ENCODE data around the gene HDAC11. TPM values are rescaled to one million over a fixed set of nuclear protein-coding genes. Genes with fewer than 3 reads are reported as not detected.
A peak's percentile ranks its signal among the peaks of the same experiment; 100 is the strongest.

Gene HDAC11
- total and polyA plus RNA-seq, 2 of the 4 experiments (the other 2 are of a cell fraction) = 9.1 to 11.4 TPM

DNA sequence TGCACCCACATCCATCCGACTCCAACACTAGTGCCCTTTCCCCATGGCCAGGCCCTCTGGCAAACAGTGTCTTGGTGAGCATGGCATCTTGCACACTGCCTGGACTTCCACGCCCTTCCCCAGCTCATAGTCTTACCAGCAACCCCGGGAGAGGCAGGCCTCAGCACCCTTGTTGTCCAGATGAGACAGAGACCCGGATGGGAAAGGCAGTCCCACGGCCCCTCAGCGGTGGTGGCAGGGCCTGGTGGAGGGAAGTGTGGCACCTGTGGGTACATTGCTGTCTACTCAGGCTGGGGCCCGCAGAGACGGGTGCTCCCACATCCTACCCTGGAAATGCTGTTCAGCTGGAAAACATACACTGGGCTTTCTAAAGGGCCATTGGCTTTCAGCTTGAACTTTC, 28.4 kb downstream of the HDAC11 start:
- H3K4me2 ChIP-seq (ENCODE audit: low read depth, low read length) = no peak overlapping the region
- H3K18ac ChIP-seq (ENCODE audit: low read depth, low read length) = no peak overlapping the region
- no peaks in the 10 kb centered on the region for H4K20me1 ChIP-seq (ENCODE audit: insufficient read depth, low read length)
- no peak overlapping the region for H4K91ac ChIP-seq (ENCODE audit: insufficient read depth, low read depth, low read length)
- no peak overlapping the region for H3K4me3 ChIP-seq (ENCODE audit: insufficient read depth, low read depth, low read length)
- H2BK15ac ChIP-seq (ENCODE audit: low read depth, low read length) = no peak overlapping the region
- peaks cover 9% of the 10 kb centered on the region; the same call in 1 of the 2 replicates for H3K9me1 ChIP-seq (ENCODE audit: insufficient read depth, low read length)
- no peak overlapping the region for H2AK9ac ChIP-seq (replicated peaks; ENCODE audit: low read depth, low read length, poor library complexity)
- no peak overlapping the region for H3K23ac ChIP-seq (ENCODE audit: low read depth, low read length)
- no peak overlapping the region; a peak in 1 of 4 replicates for H4K8ac ChIP-seq (ENCODE audit: low read depth in 2 of 2, low read length in 2 of 2)
- no peak overlapping the region for H3K9ac ChIP-seq (ENCODE audit: low read depth, low read length)
- in situ Hi-C loops (cut with MboI; ENCODE audit: low sequenced_read_pairs) = no loop called here
- intact Hi-C loops (cut with micrococcal nuclease) = no loop called here
- no peak overlapping the region for H4K5ac ChIP-seq (ENCODE audit: low read depth, low read length)
- ATAC-seq (ENCODE audit: low read depth) (no peak), DNase-seq (no peak)
- dilution Hi-C loops (cut with HindIII; ENCODE audit: low sequenced_read_pairs, unreplicated experiment) = no loop called here
- H2BK120ac ChIP-seq (ENCODE audit: low read depth, low read length) = no peak overlapping the region
- no peak overlapping the region for H3K56ac ChIP-seq (ENCODE audit: extremely low read depth, insufficient read depth, low read length)
- ChIA-PET POLR2A (ENCODE audit: unreplicated experiment) (no interaction called here), CTCF (no interaction called here)
- H2BK5ac ChIP-seq (ENCODE audit: low read depth, low read length, poor library complexity, severe bottlenecking) = no peak overlapping the region
- peak overlapping the region; percentile 5 for H2AFZ ChIP-seq (replicated peaks; ENCODE audit: low read length, poor library complexity)
- H3K27me3 ChIP-seq (ENCODE audit: control insufficient read depth, insufficient read depth, low read length) = no peaks in the 10 kb centered on the region
- 90% methylated on average over 2 of the region's 8 CpGs; no CpG with 5 or more reads in 1 of the 2 experiments for WGBS, 2 experiments (ENCODE audit: extremely low coverage in 2 of 2, insufficient read length in 1 of 2)
- no peak overlapping the region for H3K14ac ChIP-seq (replicated peaks; ENCODE audit: low read depth, low read length)
- no peaks in the 10 kb centered on the region for H3K36me3 ChIP-seq (ENCODE audit: control insufficient read depth, insufficient read depth, low read length)
- H3K9me3 ChIP-seq (ENCODE audit: control insufficient read depth, insufficient read depth, low read length) = no peaks in the 10 kb centered on the region
- no peaks in the 10 kb centered on the region for H3K79me1 ChIP-seq (ENCODE audit: low read depth in 1 of 2, low read length in 2 of 2)
- H3K27ac ChIP-seq (ENCODE audit: insufficient read depth, low read length) = no peak overlapping the region
- peaks cover 10% of the 10 kb centered on the region for H3K4me1 ChIP-seq (ENCODE audit: control insufficient read depth, insufficient read depth, low read length)
- no peak overlapping the region for H2BK20ac ChIP-seq (ENCODE audit: low read depth, low read length)
- TF ChIP-seq FOS (IDR thresholded peaks at IDR 0.05; ENCODE audit: low read depth, low read length) (no peak), RCOR1 (IDR thresholded peaks at IDR 0.05; ENCODE audit: insufficient replicate concordance, low read length) (no peak), NFE2L2 (IDR thresholded peaks at IDR 0.05; ENCODE audit: low read depth, low read length) (no peak), CEBPB (IDR thresholded peaks at IDR 0.05; ENCODE audit: low read depth, low read length) (no peak), RAD21 (IDR thresholded peaks at IDR 0.05; ENCODE audit: low read length) (no peak)
- TF ChIP-seq, protein P1, sequence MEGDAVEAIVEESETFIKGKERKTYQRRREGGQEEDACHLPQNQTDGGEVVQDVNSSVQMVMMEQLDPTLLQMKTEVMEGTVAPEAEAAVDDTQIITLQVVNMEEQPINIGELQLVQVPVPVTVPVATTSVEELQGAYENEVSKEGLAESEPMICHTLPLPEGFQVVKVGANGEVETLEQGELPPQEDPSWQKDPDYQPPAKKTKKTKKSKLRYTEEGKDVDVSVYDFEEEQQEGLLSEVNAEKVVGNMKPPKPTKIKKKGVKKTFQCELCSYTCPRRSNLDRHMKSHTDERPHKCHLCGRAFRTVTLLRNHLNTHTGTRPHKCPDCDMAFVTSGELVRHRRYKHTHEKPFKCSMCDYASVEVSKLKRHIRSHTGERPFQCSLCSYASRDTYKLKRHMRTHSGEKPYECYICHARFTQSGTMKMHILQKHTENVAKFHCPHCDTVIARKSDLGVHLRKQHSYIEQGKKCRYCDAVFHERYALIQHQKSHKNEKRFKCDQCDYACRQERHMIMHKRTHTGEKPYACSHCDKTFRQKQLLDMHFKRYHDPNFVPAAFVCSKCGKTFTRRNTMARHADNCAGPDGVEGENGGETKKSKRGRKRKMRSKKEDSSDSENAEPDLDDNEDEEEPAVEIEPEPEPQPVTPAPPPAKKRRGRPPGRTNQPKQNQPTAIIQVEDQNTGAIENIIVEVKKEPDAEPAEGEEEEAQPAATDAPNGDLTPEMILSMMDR (conservative IDR thresholded peaks at IDR 0.05; ENCODE audit: low read depth, low read length) = no peak
- BruUV-seq (replicated peaks) = no TSS peak
- no peak overlapping the region for H2AK5ac ChIP-seq (ENCODE audit: low read depth, low read length)
- no peak overlapping the region for H3K4ac ChIP-seq (ENCODE audit: low read depth, low read length)

All from IMR-90 (cell line).